Stomach (tissue), 9 donors: ENCODE results near the gene SPINT4. TPM values are rescaled to one million over a fixed set of nuclear protein-coding genes. Genes with fewer than 3 reads are reported as not detected.

Experiments used
- DNase-seq, 2 donors: peaks; one replicate each; pipeline versions ENCODE4 v3.0.0 to v3.0.0-alpha.2; 2013 to 2019
- H3K27ac ChIP-seq, 5 donors: fragments of 200-600 bp in 4 of 5; sonication (generic) in 4 of 5; one replicate each; pipeline ENCODE4 v1.5.1; 2013 to 2019; ENCODE audit warnings: mild to moderate bottlenecking in 1 of 5, moderate library complexity in 1 of 5
- H3K27me3 ChIP-seq, 3 donors: fragments of 200-600 bp; sonication (generic); one replicate each; pipeline ENCODE4 v1.5.1; 2017 to 2019; ENCODE audit warnings: mixed run types in 1 of 3
- H3K36me3 ChIP-seq, 4 donors: fragments of 200-600 bp; sonication (generic); 1 replicate in 3 of 4; 2 replicates in 1 of 4; pipeline ENCODE4 v1.5.1; 2016 to 2019
- H3K4me1 ChIP-seq, 4 donors: fragments of 200-600 bp; sonication (generic); one replicate each; pipeline ENCODE4 v1.5.1; 2016 to 2019
- H3K4me3 ChIP-seq, 4 donors: fragments of 200-600 bp; sonication (generic) in 3 of 4; one replicate each; pipeline ENCODE4 v1.5.1; 2016 to 2019; ENCODE audit warnings: mild to moderate bottlenecking in 1 of 4
- H3K9me3 ChIP-seq, 4 donors: fragments of 200-600 bp; sonication (generic); one replicate each; pipeline ENCODE4 v1.5.1; 2016 to 2019
- CTCF ChIP-seq, 7 experiments: fragments of 450-650 bp in 4 of 7; fragments of 200-600 bp in 3 of 7; sonication (generic) in 3 of 7; IDR thresholded peaks; one replicate each; pipeline ENCODE4 v1.5.1; 2016 to 2019; ENCODE audit warnings: antibody characterized with exemption in 7 of 7, control low read depth in 2 of 7, mild to moderate bottlenecking in 1 of 7
- EP300 ChIP-seq: sonication (generic); formaldehyde crosslinking; IDR thresholded peaks from one replicate; pipeline ENCODE4 v1.6.1; 2017; ENCODE audit warnings: antibody characterized with exemption
- POLR2A ChIP-seq, 4 donors: fragments of 450-650 bp; IDR thresholded peaks; one replicate each; pipeline ENCODE4 v1.6.1; 2016; ENCODE audit warnings: antibody characterized with exemption in 4 of 4, control low read depth in 2 of 4, mild to moderate bottlenecking in 1 of 4, moderate library complexity in 1 of 4
- POLR2AphosphoS5 ChIP-seq, 3 donors: sonication (generic); formaldehyde crosslinking; IDR thresholded peaks; one replicate each; pipeline ENCODE4 v1.6.1; 2016; ENCODE audit warnings: antibody characterized with exemption in 3 of 3
- WGBS, 5 donors: extraction: QIAGEN DNeasy Blood & Tissue Kit in 3 of 5; methylation state at CpG; one replicate each; pipeline versions ENCODE4 v1.1.5 to v1.1.7; 2013 to 2018; 5-methylcytosine and 5-hydroxymethylcytosine counted together
- intact Hi-C: fragments of 100-400 bp; cut with DNase I; formaldehyde crosslinking; loops from one replicate; pipeline ENCODE4 v1.15.1; 2023; ENCODE audit warnings: low total_unique reads
- polyA plus RNA-seq, 3 donors: library from polyadenylated mRNA; stranded (reverse); fragments of 200-250 nt; gene quantifications; one replicate each; pipeline ENCODE4 v1.2.3, GENCODE V29; 2013
- total RNA-seq, 5 donors: library from RNA; depleted of rRNA; stranded (reverse); fragments of >200 nt; gene quantifications; one replicate each; pipeline versions ENCODE4 v1.1.0 to v1.2.3, GENCODE V29; 2014 to 2016
- donor health status: healthy with polysubstance abuse.
- donor health status: Bipolar disorder and iron deficiency.
- donor health status: healthy.

The SPINT4 gene
- total and polyA plus RNA-seq, 8 donors = not detected

DNA sequence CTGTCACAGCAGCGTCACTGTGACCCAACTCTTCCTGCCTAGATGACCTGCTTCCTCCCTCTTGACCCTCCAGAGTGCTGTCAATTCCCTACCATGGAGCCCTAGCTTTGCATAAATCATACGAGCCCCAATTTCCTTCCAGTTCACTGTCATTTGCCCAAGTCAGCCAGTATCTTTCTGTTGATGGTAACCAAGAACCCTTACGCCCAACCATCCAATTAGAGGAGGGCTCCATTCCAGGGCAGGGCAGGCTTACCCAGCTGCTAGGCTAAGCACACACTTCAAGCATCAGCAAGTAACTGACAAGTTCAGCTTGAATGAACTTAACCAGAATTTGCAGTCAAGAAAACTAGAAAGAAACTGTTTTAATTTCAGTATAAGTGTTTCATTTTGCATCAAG is 43.8 kb downstream of the SPINT4 start:
- no peaks in the 10 kb centered on the region for H3K9me3 ChIP-seq
- no peak overlapping the region for H3K27ac ChIP-seq
- H3K27me3 ChIP-seq = no peaks in the 10 kb centered on the region
- 70 to 78% (median 76%) methylated on average over 3 of the region's 3 CpGs for WGBS, 5 donors
- no peak overlapping the region for H3K4me3 ChIP-seq
- DNase-seq = no peak
- no peaks in the 10 kb centered on the region for H3K36me3 ChIP-seq
- H3K4me1 ChIP-seq = peaks cover 0 to 5% (median 3%) of the 10 kb centered on the region in 4 donors
- intact Hi-C loops = no loop called here
- TF ChIP-seq POLR2A (IDR thresholded peaks at IDR 0.05) (no peak), CTCF (IDR thresholded peaks at IDR 0.05) (no peak), EP300 (no peak), POLR2AphosphoS5 (IDR thresholded peaks at IDR 0.05) (no peak)

DNA sequence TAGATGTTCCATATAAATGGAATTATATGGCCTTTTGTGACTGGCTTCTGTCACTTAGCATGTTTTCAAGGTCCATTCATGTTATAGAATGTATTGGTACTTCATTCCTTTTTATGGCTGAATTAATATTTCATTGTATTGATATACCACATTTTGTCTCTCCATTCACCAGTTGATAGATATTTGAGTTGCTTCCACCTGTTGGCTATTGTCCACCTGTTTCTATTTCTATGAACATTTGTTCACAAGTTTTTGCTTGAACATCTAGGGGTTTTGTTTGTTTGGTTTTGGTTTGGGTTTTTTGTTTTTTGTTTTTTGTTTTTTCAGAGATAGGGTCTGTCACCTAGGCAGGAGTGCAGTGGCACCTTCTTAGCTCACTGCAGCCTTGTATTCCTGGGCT is 46.3 kb downstream of the SPINT4 start:
- H3K9me3 ChIP-seq = no peaks in the 10 kb centered on the region
- peaks cover 10 to 17% (median 11%) of the 10 kb centered on the region in 4 donors for H3K4me1 ChIP-seq
- no peaks in the 10 kb centered on the region for H3K27me3 ChIP-seq
- no peak overlapping the region for H3K4me3 ChIP-seq
- no peak for TF ChIP-seq EP300
- no peak for TF ChIP-seq POLR2AphosphoS5 (IDR thresholded peaks at IDR 0.05)
- TF ChIP-seq CTCF (IDR thresholded peaks at IDR 0.05) = no peak
- TF ChIP-seq POLR2A (IDR thresholded peaks at IDR 0.05) = no peak
- no peaks in the 10 kb centered on the region for H3K36me3 ChIP-seq
- intact Hi-C loops = no loop called here
- DNase-seq = no peak
- H3K27ac ChIP-seq = no peak overlapping the region

DNA sequence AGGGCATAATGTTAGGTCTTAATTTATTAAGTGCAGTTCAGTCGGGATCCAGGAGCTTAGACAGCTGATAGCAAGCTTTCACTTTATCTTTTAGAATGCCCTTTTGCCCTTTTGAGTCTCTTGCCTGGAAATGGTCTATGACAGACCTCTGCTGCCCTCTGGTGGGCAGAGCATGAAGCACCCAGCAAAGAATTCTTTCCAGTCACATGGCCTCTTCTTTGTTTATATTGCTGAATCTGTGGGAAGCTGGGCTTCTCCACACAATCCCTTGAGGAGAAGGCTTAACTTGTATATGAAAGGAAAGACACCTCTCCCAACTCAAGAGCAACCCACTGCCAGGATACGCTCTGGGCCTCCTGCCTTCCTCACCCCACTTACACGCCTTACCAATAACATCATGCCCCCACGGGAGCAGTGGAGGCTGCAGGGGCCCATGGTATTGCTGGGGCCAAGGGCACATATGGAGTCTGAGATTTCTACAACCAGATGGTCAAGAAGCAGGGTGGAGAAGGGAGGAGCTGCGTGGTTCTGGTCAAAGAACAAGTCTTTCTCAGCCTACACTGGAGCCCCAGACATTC is 49.1 kb downstream of the SPINT4 start:
- Histone ChIP-seq H3K4me3 (no peak overlapping the region), H3K27me3 (no peaks in the 10 kb centered on the region), H3K27ac (peak overlapping the region in 3 of 5 donors; percentile 21 to 69 (median 64)), H3K9me3 (no peaks in the 10 kb centered on the region), H3K4me1 (peaks cover 10 to 17% (median 11%) of the 10 kb centered on the region in 4 donors), H3K36me3 (no peaks in the 10 kb centered on the region)
- intact Hi-C loops = loop anchor here (5.0 to 10.0 kb wide), 2 partner anchors 326 to 454 kb away; no protein-coding TSS in a partner anchor
- WGBS, 5 donors = 21 to 34% (median 25%) methylated on average over 5 of the region's 5 CpGs
- DNase-seq = peak; percentile 89 to 95
- TF ChIP-seq POLR2A (IDR thresholded peaks at IDR 0.05) (no peak), EP300 (peak; percentile 9), POLR2AphosphoS5 (IDR thresholded peaks at IDR 0.05) (peak in 2 of 3 donors; percentile 4 to 69), CTCF (IDR thresholded peaks at IDR 0.05) (peak in 6 of 7 experiments; percentile 55 to 98 (median 96))

DNA sequence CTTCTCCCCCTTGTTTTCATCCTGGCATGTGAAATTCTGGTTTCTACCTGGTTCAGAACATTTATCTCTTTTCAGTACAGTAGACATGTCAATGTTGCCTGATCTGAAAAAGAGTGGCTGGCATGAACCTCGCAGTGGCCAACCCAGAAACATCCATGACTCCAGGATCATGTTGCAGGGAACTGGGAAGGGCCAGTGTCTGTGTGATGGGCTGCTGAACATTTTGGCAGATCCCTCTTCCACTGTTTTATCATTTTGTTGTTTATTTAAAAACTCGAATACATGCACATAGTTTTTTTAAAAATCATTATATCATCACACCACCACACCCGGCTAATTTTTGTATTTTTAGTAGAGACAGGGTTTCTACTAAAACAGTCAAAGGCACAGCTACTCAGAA is 50.5 kb downstream of the SPINT4 start:
- intact Hi-C loops = loop anchor here (5.0 to 10.0 kb wide), 2 partner anchors 328 to 455 kb away; no protein-coding TSS in a partner anchor
- TF ChIP-seq POLR2A (IDR thresholded peaks at IDR 0.05) = no peak
- no peak for TF ChIP-seq CTCF (IDR thresholded peaks at IDR 0.05)
- TF ChIP-seq EP300 = no peak
- TF ChIP-seq POLR2AphosphoS5 (IDR thresholded peaks at IDR 0.05) = no peak
- 65 to 79% (median 74%) methylated on average over 3 of the region's 3 CpGs for WGBS, 5 donors
- Histone ChIP-seq H3K9me3 (no peaks in the 10 kb centered on the region), H3K36me3 (no peaks in the 10 kb centered on the region), H3K4me1 (peaks cover 10 to 24% (median 17%) of the 10 kb centered on the region in 4 donors), H3K4me3 (no peak overlapping the region), H3K27ac (no peak overlapping the region), H3K27me3 (no peaks in the 10 kb centered on the region)
- no peak for DNase-seq
